K562 (cell line): ENCODE results near the gene CCDC61. TPM values are rescaled to one million over a fixed set of nuclear protein-coding genes. Genes with fewer than 3 reads are reported as not detected.

ENCODE experiments used
- ADNP ChIP-seq: fragments of 200-800 bp; sonication (Bioruptor generic); IDR thresholded peaks from 2 replicates; pipeline ENCODE4 v1.6.1; 2016; ENCODE audit warnings: missing genetic modification characterization, missing compliant biosample characterization
- CREB1 ChIP-seq, 2 experiments: sonication (generic) in 1 of 2; formaldehyde crosslinking in 1 of 2; IDR thresholded peaks; 2 replicates each; pipeline versions ENCODE4 v1.6.1 to v1.8.0; 2012 to 2022; ENCODE audit warnings: inconsistent platforms in 1 of 2, mild to moderate bottlenecking in 1 of 2, missing genetic modification reagents in 1 of 2, moderate library complexity in 1 of 2
- NRF1 ChIP-seq, 2 experiments: fragments of 450-650 bp; IDR thresholded peaks in 1 of 2; conservative IDR thresholded peaks in 1 of 2; 2 replicates each; pipeline ENCODE4 v1.6.1; 2014; ENCODE audit warnings: mild to moderate bottlenecking in 2 of 2
- PHF21A ChIP-seq: fragments of 450-650 bp; IDR thresholded peaks from 2 replicates; pipeline ENCODE4 v1.6.1; 2017; ENCODE audit warnings: low read depth, borderline replicate concordance
- SIX5 ChIP-seq, 2 experiments: IDR thresholded peaks; 2 replicates each; pipeline ENCODE4 v1.6.1; 2011; ENCODE audit warnings: low read length in 2 of 2, borderline replicate concordance in 1 of 2, low read depth in 1 of 2, mild to moderate bottlenecking in 1 of 2, moderate library complexity in 1 of 2; ENCODE audit not compliant: insufficient read depth in 1 of 2
- SMC3 ChIP-seq: conservative IDR thresholded peaks from 2 replicates; pipeline ENCODE4 v1.6.1; 2011; ENCODE audit warnings: low read depth, low read length, improper control_type of control experiment; ENCODE audit not compliant: insufficient read depth
- TBL1XR1 ChIP-seq, 2 experiments: IDR thresholded peaks; 2 replicates each; pipeline ENCODE4 v1.6.1; 2012; ENCODE audit warnings: improper control_type of control experiment in 2 of 2, low read length in 2 of 2, mild to moderate bottlenecking in 1 of 2
- XRCC5 ChIP-seq: fragments of 200-400 bp; formaldehyde crosslinking; IDR thresholded peaks from 2 replicates; pipeline ENCODE4 v1.6.1; 2017; ENCODE audit warnings: low read depth, mild to moderate bottlenecking, low read length
- ZFP36 ChIP-seq: fragments of 150-350 bp; IDR thresholded peaks from 2 replicates; pipeline ENCODE4 v1.6.1; 2018; ENCODE audit warnings: low read length, low read depth; ENCODE audit not compliant: partially characterized antibody
- ZNF174 ChIP-seq: fragments of 250-450 bp; sonication (Bioruptor Pico); IDR thresholded peaks from 2 replicates; pipeline ENCODE4 v1.4.0; 2020; ENCODE audit warnings: mild to moderate bottlenecking
- polyA plus RNA-seq, 8 experiments: library from polyadenylated mRNA; depleted of rRNA in 4 of 8; stranded (reverse) in 5 of 8; unstranded in 3 of 8; fragments of >200 nt; fragmentation: Nextera tagmentation in 2 of 8; fragmentation: Illumina TruSeq in 1 of 8; extraction: Ambion mirVana in 2 of 8; extraction: Trizol in 1 of 8; gene quantifications; 2 replicates each; pipeline versions ENCODE4 v1.2.1 to v1.2.3, GENCODE V29; 2011 to 2014; ENCODE audit warnings: inconsistent platforms in 1 of 8, missing spikeins in 1 of 8
- total RNA-seq, 7 experiments: library from RNA; depleted of rRNA in 6 of 7; stranded (reverse); fragments of >200 nt in 6 of 7; fragmentation: Illumina TruSeq in 2 of 7; extraction: Trizol in 2 of 7; gene quantifications; 2 replicates each; pipeline versions ENCODE4 v1.2.1 to v1.2.3, GENCODE V29; 2011 to 2021; ENCODE audit warnings: low replicate concordance in 1 of 7
- TF ChIP-seq, protein P1 (sequence below), 2 experiments: fragments of 450-650 bp; formaldehyde crosslinking in 1 of 2; IDR thresholded peaks; 2 replicates each; pipeline versions ENCODE4 v1.4.0 to v1.6.1; 2014 to 2020; ENCODE audit warnings: mild to moderate bottlenecking in 2 of 2, borderline replicate concordance in 1 of 2, low read depth in 1 of 2
- TF ChIP-seq, protein P2 (sequence below): fragments of 450-650 bp; IDR thresholded peaks from 2 replicates; pipeline ENCODE4 v1.6.1; 2017; ENCODE audit warnings: mild to moderate bottlenecking, moderate library complexity
- TF ChIP-seq, protein P3 (sequence below): sonication (generic); formaldehyde crosslinking; IDR thresholded peaks from 2 replicates; pipeline ENCODE4 v1.8.0; 2022; ENCODE audit warnings: missing genetic modification reagents, mild to moderate bottlenecking, moderate library complexity, borderline replicate concordance
- TF ChIP-seq, protein P4 (sequence below): fragments of 250-450 bp; sonication (Bioruptor Pico); IDR thresholded peaks from 2 replicates; pipeline ENCODE4 v1.6.1; 2021; ENCODE audit warnings: mild to moderate bottlenecking

CCDC61 gene
- total and polyA plus RNA-seq, 9 of the 15 experiments (the other 6 are each of a cell fraction or from before 2014, with no cell fraction given), result 0.07 to 27.0 (median 10.3) TPM

DNA sequence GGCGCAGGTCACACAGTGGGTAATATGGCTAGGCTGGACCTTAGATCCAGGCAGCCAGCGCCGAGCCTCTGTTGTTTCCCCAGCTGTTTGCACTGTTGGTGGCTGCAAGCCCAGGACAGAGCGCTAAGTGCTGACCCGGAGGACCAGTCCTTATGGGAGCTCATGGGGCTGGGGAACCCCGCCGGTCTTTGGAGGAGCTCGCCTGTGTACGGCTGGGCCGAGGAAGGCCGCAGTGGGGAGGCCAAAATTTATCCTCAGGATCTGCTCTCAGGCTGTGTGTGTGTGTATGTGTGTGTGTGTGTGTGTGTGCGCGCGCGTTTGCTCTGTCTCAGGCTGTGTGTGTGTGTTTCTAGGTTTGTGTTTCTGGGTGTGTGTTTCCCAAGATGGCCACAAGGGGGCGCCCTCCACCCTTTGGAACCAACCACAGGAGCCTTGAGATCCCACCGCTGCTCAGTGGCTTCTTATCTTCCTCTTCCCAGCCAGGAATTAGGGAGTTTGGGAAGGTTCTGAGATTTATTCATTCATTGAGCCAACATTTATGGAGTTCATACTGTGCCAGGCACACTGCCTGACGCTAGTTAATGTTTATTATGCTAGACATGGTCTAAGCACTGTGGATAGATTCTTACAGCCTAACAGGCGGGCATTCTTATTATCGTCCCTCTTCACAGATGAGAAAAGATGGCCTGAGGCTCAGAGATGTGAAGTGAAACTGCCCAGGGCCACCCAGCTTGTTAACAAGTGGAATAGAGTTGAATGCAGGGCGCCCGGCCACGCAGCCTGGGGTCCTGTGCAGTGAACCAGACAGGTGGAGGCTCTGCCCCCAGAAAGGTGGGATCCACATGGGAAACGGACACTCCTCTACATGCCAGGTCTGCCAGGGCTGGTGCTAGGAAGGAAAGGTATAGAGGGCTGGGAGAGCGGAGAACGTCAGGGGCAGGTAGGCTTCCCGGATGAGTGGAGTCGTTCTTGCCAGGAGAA, 14.6 kb downstream of the CCDC61 start (continued):
- TF ChIP-seq, protein P1, sequence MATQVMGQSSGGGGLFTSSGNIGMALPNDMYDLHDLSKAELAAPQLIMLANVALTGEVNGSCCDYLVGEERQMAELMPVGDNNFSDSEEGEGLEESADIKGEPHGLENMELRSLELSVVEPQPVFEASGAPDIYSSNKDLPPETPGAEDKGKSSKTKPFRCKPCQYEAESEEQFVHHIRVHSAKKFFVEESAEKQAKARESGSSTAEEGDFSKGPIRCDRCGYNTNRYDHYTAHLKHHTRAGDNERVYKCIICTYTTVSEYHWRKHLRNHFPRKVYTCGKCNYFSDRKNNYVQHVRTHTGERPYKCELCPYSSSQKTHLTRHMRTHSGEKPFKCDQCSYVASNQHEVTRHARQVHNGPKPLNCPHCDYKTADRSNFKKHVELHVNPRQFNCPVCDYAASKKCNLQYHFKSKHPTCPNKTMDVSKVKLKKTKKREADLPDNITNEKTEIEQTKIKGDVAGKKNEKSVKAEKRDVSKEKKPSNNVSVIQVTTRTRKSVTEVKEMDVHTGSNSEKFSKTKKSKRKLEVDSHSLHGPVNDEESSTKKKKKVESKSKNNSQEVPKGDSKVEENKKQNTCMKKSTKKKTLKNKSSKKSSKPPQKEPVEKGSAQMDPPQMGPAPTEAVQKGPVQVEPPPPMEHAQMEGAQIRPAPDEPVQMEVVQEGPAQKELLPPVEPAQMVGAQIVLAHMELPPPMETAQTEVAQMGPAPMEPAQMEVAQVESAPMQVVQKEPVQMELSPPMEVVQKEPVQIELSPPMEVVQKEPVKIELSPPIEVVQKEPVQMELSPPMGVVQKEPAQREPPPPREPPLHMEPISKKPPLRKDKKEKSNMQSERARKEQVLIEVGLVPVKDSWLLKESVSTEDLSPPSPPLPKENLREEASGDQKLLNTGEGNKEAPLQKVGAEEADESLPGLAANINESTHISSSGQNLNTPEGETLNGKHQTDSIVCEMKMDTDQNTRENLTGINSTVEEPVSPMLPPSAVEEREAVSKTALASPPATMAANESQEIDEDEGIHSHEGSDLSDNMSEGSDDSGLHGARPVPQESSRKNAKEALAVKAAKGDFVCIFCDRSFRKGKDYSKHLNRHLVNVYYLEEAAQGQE (IDR thresholded peaks at IDR 0.05; ENCODE audit: borderline replicate concordance), result peak; percentile 34; the same call in 1 of the 2 replicates
- TF ChIP-seq, protein P1 (CRISPR knock-in tag; IDR thresholded peaks at IDR 0.05; ENCODE audit: low read depth), result no peak
- no peak for TF ChIP-seq ZNF174 (CRISPR knock-in tag)
- TF ChIP-seq SIX5 (IDR thresholded peaks at IDR 0.05; ENCODE audit: borderline replicate concordance in 1 of 2, insufficient read depth in 1 of 2, low read depth in 1 of 2, low read length in 2 of 2), result no peak
- TF ChIP-seq ZFP36, result peak; percentile 3
- TF ChIP-seq SMC3, result peak; percentile 53
- TF ChIP-seq, protein P2, sequence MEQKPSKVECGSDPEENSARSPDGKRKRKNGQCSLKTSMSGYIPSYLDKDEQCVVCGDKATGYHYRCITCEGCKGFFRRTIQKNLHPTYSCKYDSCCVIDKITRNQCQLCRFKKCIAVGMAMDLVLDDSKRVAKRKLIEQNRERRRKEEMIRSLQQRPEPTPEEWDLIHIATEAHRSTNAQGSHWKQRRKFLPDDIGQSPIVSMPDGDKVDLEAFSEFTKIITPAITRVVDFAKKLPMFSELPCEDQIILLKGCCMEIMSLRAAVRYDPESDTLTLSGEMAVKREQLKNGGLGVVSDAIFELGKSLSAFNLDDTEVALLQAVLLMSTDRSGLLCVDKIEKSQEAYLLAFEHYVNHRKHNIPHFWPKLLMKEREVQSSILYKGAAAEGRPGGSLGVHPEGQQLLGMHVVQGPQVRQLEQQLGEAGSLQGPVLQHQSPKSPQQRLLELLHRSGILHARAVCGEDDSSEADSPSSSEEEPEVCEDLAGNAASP, result no peak
- TF ChIP-seq XRCC5, result peak; percentile 42; the same call in 1 of the 2 replicates
- peak; percentile 87 to 89 for TF ChIP-seq NRF1 (conservative IDR thresholded peaks at IDR 0.05 in 1 of 2, IDR thresholded peaks at IDR 0.05 in 1 of 2)
- no peak for TF ChIP-seq CREB1 (IDR thresholded peaks at IDR 0.05)
- 0 out of 2 replicates have a peak, but pooled peaks have one; percentile 18 for TF ChIP-seq CREB1 (CRISPR knock-in tag; IDR thresholded peaks at IDR 0.05)
- no peak for TF ChIP-seq ADNP (tag)
- TF ChIP-seq PHF21A, result 0 out of 2 replicates have a peak, but pooled peaks have one; percentile 22
- TF ChIP-seq, protein P3, sequence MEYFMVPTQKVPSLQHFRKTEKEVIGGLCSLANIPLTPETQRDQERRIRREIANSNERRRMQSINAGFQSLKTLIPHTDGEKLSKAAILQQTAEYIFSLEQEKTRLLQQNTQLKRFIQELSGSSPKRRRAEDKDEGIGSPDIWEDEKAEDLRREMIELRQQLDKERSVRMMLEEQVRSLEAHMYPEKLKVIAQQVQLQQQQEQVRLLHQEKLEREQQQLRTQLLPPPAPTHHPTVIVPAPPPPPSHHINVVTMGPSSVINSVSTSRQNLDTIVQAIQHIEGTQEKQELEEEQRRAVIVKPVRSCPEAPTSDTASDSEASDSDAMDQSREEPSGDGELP (CRISPR knock-in tag), result peak; percentile 39; the same call in 1 of the 2 replicates
- TF ChIP-seq TBL1XR1 (IDR thresholded peaks at IDR 0.05; ENCODE audit: low read length in 2 of 2), result no peak
- TF ChIP-seq, protein P4, sequence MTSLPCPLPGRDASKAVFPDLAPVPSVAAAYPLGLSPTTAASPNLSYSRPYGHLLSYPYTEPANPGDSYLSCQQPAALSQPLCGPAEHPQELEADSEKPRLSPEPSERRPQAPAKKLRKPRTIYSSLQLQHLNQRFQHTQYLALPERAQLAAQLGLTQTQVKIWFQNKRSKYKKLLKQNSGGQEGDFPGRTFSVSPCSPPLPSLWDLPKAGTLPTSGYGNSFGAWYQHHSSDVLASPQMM, result no peak
